Activated CD8-positive, alpha-beta memory T cell treated with anti-CD3 and anti-CD28 coated beads, Interleukin-2, amount 50 U/mL, for 48 hours (primary cell): ENCODE data around the gene SH3YL1.

Experiments used
- DNase-seq: peaks from one replicate; pipeline ENCODE4 v3.0.0-alpha.2; 2020

SH3YL1 gene

DNA sequence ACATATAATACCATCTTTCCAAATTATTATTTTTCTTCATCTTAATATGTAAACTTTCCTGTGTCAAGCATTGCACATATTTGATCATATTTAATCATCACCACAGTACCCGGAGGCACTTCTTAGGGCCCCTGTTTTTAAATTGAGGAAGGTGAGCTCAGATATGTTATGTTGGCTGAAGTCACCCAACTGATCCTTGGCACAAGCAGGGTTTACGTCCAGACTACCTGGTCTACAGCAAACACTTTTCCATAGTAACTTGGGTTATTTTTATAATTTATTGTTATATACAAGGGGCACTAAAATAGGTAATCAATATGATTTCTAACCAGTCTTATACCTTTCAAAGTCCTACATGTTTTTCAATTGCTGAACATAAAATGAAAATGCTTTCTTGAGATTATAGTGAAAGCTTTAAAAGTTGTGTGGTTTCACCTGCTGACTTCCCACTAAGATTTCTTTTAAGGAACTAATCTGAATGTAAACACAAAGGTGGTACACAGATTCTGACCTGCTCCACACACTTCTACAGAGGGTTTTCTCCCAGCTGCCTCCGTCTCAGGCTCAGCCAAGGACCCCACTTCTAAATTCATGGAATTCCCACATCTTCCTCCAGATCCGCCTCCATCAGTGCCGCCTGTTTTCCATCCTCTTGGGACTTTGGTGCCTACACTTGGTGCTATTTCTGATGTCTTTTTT lies 52.2 kb downstream of the SH3YL1 start:
- no peak for DNase-seq

DNA sequence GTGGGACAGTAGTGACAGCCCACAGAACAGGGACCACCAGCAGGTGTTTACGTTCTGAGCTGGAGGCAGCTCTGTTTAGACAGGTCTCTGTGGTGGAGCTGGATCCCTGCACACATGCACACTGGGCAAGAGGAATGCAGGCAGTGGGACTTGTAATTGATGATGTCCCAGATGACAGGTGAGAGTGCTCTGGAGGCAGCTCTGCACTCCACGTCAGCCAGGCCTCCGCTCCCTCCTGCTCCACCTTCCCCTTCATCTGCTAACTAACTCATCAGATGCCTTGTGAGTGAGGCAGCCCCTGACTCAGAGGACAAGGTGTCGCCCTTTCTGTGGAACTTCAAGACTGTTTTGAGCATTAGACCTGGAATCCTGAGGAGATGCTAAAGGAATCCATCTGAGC lies 53.2 kb downstream of the SH3YL1 start:
- no peak for DNase-seq

DNA sequence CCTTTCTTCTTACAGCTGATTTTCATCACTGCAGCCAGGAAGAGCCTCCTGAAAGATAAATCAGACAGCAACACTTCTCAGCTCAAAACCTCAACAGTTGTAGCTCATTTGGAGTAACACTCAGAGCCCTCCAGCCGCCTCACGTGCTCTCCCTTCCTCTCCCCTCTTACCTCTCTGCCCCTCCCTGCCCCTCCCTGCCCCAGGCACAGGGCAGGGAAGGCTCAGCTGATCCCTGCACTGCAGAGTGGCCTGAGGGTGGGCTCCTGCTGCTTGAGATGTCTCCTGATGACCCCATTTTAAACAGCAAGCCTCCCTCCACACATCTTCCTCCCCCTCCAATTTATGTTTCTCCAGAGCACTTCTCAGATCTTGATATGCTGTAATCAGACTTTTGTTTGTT lies 54.4 kb downstream of the SH3YL1 start:
- no peak for DNase-seq

DNA sequence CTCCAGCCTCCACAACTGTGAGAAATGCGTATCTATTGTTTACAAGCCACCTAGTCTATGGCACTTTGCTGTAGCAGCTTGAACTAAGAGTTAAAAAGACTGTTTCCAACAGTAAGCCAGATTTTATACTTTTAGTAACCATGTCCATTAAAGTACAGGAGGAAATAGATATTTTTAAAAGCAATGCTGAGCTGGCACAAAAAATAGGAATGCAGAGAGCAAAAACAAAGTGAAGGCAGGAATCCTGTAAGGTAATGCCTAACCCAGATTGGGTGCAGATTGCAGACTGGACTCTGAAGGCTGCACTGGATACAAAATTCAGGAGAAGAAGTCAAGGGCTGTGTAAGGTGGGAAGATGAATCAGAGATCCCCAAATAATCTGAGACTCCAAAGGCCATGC lies 55.5 kb downstream of the SH3YL1 start:
- DNase-seq, result no peak

DNA sequence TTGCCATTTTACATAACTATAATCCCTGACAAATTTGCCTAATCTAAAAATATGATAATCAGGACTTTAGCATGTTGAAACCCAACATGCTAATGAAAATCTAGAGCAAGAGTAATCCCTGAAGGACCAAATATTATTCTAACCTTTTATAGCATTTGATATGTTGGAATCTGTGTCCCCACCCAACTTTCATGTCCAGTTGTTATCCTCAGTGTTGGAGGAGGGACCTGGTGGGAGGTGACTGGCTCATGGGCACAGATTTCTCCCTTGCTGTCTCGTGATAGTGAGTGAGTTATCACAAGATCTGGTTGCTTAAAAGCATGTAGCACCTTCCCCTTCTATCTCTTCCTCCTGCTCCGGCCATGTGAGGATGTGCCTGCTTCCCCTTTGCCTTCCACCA lies 59.8 kb downstream of the SH3YL1 start:
- no peak for DNase-seq

DNA sequence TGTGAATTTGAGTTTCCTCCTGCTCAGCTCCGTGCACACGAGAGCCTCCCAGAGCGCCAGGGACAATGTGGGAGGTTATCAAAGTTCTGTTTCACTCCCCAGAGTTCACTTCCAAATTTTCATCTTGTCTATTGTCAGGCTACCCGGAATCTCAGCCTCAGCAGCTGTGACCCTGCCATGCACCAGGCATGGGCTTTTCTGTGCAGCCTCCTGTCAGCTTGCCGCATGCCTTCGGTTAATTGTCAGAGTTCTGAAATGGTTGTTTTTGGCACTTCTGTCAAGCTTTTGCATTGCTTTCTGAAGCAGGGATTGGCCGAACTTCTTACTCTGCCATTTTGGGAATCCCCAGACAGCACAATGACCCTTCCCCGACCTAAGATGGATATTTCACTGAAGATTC lies 60.4 kb downstream of the SH3YL1 start:
- DNase-seq, result no peak

DNA sequence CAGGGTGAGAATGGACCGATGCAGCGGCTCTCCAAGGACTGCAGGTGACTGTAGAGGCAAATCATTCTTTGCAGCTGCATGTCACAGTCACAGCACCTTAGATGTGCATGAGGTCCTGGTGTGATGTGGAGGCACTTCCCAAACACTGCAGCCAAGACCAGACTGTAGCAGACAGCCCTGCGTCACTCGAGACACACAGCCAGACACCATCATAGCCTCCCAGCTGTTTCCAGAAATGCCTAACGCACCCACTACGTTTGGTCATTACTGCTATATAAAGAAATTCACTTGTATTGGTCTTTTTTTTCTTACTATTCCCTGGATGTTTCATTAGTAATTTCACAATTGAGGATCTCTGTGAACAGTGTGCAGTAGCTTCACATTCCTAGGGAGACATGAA lies 60.9 kb downstream of the SH3YL1 start:
- no peak for DNase-seq

DNA sequence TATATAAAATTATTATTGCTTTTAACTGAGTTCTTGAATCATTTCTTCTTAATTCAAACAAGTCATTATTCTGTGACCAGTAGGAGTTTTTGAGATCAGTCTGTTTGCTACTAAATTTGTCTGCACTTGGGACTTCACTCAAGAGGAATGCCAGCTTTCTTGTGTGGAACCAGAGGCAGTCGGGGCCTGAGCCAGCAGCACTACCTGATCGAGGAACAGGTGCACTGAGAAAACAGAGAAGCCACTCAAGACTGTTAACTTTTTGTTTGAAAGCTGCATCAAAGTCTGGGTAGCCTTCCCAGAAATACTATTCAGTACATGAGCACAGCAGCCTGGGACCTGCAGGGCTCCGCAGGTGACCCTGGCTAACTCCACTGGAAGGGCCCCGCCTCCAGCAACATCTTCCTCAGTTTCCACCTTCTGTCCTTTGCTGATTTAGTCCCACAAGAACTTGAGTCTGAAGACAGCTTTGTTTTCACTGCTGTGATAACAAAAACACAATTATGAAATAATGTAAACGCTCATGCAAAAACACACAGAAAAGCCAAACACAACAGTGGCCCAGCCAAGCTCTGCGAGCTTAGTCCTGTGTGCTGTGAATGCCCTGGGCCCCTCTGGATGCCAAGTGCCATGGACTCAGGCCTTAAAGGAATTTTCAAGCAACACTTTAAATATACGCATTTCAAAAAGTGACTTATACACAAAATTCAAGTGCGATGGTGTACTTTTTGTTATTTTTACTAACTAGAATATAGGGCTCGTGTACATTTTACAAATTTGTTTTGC lies 62.0 kb downstream of the SH3YL1 start:
- DNase-seq, result no peak

DNA sequence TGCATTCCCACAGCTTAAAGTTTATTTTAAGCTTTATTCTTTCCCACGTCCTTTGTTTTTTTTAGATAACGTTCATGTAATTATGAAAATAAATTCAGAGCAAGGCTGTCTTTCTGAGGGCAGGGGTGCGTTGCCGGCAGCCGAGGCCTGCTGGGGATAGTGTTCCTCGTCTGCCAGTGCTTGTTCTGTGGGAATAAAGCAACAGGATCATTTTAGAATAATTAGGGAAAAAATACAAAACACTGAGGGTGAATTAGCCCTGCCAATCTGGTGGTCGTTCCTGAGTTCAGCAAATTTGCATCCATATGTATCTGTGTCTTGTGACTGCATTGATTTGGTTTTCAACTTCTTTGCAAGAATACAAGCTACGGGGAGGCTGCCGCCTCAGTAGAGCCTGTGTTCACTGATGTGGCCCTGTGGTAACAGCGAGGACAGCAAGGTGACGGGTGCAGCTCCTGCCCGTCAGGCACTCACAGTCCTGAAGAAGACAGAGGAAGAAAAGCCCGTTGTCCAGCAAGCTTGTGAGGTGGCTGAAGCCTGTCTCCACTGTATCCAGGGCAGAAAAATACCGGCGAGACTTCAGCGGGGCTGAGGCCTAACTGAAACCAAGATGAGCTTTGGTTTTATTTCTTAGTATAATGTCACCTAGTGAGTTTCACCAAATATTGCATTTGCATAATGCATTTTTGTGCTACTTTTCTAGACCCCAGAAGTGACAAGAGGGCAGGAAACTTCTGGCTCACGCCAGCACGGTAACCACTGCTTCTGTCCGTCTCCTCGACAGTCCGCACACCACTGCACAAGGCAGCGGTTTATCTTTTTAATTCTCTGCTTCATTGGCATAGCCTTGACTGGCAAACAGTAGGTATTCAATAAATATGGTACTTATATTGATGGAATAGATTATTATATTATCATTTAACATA lies 64.5 kb downstream of the SH3YL1 start:
- DNase-seq, result no peak

DNA sequence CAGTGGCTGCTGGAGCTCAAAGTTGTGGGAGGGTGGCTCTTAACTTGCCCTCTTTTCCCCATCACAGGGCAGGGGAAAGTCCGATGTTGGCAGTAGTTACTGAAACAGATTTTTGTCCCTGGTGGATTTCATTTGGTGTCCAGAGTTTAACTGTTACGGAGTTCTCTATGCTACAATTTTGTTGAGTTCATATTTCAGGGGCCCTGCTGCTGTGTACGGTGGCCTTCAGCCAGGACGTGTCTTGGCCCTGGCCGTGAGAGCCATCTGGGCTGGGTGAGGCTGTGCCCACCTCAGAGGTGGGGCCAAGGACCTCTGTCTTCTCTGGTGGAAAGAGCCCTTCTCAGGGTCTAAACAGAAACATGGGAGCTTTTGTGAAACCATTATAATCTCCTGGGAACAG lies 67.4 kb downstream of the SH3YL1 start:
- DNase-seq, result no peak

DNA sequence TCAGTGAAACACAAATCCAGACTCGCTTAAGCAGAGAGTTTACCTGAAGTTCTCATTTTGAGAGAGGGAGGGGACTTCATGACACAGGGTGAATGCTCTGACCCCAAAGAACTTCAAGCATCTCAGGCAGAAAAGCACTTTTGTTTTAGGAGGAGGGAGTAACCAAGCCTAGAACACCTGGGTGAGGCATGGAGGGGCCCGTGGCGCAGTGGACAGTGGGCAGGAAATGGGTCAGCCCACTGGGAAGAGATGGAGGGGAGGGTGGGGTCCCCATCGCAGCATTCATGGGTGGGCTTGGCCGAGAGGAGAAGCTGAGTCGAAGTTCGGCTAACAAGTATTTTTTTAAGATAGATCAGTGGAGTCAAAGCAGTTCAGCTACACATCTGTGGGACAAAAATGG lies 67.9 kb downstream of the SH3YL1 start:
- no peak for DNase-seq

DNA sequence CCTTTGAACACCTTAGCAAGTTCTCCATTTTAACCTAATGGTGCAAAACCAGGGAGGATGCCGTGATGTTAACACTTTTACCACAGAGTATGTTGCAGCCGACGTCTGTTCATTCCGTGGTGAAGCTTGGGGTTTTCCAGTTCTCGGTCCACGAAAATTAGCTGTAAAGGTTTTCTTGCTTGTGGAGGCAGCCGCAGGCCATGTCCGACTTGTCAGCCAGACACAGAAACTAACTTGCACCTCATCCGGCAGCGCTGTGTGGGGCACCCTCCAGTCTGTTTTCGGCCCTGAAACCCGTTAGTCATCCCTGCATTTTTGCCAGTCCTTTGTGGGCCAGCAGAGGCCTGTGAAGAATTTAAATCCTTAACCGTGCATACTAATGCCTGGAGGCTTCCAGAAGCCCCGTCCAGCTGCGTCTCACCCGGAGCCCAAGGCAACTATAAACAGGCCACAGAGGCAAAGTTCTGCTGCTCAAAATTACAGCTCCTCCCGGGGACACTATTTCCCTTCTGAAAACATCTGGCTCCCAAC lies 70.6 kb downstream of the SH3YL1 start:
- DNase-seq, result no peak

DNA sequence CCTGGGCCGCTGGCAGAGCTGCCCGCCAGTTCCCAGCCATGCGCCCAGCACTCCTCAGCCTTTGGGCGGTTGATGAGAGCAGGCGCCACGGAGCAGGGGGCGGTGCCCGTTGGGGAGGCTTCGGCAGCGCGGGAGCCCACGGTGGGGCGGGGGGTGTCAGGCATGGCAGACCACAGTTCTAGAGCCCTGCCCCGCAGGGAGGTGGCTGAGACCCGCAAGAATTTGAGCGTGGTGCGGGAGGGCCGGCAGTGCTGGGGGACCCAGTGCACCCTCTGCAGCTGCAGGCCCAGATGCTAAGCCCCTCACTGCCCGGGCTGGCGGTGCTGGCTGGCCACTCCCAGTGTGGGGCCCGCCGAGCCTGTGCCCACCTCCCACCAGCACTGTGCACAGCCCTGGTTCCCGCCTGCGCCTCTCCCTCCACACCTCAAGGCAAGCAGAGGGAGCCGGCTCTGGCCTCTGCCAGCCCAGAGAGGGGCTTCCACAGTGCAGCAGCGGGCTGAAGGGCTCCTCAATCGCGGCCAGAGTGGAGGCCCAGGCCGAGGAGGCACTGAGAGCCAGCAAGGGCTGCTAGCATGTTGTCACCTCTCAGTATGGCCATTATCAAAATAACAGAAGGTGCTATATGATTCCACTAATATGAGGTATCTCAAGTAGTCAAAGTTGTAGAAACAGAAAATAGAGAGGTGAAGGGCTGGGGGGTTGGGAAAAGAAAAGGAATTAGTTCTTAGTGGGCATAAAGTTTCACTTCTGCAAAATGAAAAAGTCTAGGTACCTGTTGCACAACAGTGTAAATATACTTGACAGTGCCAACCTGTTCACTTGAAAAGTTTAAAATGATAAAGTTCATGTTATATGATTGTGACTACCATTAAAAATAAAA lies 72.3 kb downstream of the SH3YL1 start:
- DNase-seq, result no peak

DNA sequence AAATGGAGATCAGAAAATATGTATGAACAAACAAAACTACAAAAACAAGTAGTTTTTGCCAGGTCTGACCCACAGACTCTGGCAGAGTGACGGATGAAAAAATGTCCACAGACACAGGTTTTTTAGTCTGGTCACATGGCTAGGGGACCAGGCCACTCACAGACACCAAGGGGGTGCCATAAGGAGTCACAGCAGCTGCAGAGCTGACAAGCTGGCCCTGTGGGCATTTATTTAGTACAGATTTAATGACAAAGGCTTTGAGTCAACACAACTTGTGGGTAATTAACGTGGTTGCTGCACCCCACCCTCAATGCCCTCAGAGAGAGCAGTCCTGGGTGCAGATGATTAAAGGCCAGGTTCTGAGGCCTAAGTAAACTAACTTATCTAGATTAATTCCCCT lies 76.0 kb downstream of the SH3YL1 start:
- no peak for DNase-seq

DNA sequence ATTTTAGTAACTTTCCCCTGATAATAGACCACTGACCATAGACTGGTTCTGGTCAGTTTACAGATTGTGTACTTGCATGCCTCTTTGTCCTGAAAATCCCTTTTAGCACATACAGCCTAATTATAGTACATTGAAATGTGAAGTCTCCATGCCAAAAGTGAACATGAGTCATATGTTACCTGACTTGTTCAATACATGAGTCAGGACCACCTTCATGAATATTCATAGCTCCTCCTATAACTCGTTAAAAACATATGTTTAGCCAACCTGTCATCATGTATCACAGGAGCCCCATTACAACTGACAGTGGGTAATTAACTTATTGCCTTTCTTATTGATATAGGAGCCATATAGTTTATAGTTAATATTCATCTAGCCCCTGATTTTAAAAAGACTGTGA lies 78.6 kb downstream of the SH3YL1 start:
- no peak for DNase-seq

DNA sequence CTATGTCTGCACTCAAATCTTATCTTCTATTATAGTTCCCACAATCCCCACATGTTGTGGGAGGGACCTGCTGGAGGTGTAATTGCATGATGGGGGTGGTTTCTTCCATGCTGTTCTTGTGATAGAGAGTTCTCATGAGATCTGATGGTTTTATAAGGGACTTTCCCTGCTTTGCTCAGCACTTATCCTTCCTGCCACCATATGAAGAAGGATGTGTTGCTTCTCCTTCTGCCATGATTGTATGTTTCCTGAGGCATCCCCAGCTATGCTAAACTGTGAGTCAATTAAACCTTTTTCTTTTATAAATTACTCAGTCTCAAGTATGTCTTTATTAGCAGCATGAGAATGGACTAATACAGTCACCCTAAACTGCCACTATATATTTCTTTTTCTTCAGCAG lies 79.1 kb downstream of the SH3YL1 start:
- DNase-seq, result no peak

DNA sequence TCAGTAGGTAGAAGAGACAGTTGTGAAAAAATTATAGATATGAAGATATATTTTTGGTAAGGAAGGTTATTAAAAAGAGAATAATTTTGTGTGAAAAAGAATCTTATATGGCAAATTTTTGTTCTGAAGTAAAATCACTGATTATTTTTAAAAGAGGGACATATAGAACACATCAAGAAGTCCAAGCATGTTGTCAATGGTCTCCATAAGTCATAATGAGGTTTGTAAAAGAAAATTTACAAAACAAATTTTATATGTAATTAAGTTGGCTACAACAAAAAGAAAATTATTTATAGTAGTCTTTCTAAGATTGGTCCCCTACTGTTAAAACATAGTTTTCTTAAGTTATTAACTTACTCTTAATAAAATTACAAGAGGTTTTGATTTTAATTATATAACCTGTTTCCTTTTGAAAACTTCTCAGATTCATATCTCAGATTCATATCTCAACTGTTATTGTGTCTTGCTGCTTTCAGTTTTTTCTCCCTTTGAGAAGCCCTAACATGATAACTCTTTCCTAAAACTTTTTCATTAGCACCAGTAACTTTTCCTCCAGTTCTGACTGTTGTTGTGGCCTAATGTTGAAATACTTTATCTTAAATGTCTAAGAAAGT lies 81.2 kb downstream of the SH3YL1 start:
- no peak for DNase-seq

DNA sequence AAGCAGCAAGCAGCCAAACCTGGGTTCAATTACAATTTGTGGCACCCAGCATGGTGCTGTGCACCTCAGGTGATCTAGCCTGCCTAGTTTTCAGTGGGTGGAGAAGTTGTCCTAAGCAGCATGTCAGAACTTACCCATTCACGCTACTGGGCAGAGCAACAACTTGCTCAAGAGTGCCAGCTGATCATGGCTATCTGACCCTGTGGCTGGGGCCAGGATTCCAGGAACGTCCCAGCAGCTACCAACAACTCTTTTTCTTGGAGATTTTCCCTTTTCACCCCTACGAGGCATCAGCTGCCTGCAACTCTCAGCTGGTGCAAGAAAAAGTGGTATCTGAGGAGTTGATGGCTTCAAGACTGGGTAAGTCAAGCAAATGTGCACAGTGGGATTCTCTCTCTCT lies 83.5 kb downstream of the SH3YL1 start:
- no peak for DNase-seq

DNA sequence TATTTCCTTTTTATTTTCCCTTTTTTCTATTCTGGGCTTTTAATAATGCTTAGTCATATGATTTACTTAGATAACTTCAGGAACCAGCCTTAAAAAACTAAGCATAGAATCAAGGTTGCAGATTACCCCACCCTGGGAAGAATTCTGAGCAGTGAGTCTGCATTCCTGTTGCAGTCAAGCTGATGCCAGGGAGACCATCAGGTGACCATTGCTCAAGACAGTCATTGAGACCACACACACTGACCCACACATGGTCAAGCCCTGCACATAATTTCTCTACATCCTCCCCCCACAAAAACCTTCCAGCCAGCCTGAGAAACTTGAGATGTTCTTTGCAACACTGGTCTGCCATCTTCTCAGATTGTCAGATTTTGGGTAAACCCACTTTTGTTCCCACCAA lies 83.9 kb downstream of the SH3YL1 start:
- no peak for DNase-seq

DNA sequence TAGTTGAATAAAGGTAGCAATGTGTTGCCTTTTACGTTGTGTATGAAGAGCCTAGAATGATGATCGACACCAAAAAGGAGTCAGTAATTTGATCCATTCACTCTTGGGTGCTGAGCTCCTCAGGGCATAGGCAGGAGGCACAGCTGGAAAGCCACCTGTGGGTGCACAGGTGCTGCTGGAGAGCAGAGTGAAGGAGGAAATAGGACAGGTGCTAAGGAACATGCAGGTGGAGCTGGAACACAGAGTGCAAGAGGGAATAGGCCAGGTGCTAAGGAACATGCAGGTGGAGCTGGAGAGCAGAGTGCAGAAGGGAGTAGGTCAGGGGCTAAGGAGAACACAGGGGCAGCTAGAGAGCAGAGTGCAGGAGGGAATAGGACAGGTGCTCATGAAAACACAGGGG lies 86.1 kb downstream of the SH3YL1 start:
- no peak for DNase-seq

DNA sequence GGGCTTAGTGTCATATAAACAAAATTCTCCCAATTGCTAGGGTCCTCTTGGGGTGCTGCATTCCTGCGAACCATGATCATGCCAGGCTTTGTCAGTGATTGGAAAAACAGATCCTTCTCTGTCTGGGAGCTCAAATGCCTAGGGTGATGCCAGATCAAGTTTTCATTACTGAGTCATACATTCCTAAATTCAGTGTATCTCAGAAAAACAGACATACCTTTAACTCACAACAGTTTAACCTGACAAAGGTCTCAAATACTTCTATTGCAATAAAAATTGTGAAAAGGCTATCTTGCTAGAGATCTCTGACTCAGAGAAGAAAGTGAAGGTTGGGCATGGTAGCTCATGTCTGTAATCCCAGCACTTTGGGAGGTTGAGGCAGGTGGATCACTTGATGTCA lies 86.9 kb downstream of the SH3YL1 start:
- DNase-seq, result no peak
